K562 (cell line): ENCODE measurements around the gene WRAP53. TPM values are rescaled to one million over a fixed set of nuclear protein-coding genes. Genes with fewer than 3 reads are reported as not detected.

Source experiments
- FOXK2 ChIP-seq, 2 experiments: fragments of 450-650 bp; IDR thresholded peaks in 1 of 2; conservative IDR thresholded peaks in 1 of 2; 2 replicates each; pipeline ENCODE4 v1.6.1; 2016; ENCODE audit warnings: low read depth in 2 of 2, mild to moderate bottlenecking in 1 of 2
- GATA2 ChIP-seq: sonication (generic); formaldehyde crosslinking; IDR thresholded peaks from 2 replicates; pipeline ENCODE4 v1.4.0; 2020; ENCODE audit warnings: mild to moderate bottlenecking, missing genetic modification reagents
- MAFK ChIP-seq: IDR thresholded peaks from 2 replicates; pipeline ENCODE4 v1.6.1; 2011; ENCODE audit warnings: low read length, improper control_type of control experiment
- PHF8 ChIP-seq: fragments of 200-600 bp; sonication (generic); IDR thresholded peaks from 2 replicates; pipeline ENCODE4 v1.6.1; 2012; ENCODE audit warnings: mixed run types, mild to moderate bottlenecking, inconsistent platforms, low read length, moderate library complexity, borderline replicate concordance
- RBM39 ChIP-seq: fragments of 200-400 bp; formaldehyde crosslinking; optimal IDR thresholded peaks from 2 replicates; pipeline ENCODE3; 2018; ENCODE audit warnings: low read depth, low read length
- TFAM ChIP-seq: fragments of 250-450 bp; sonication (Bioruptor Pico); conservative IDR thresholded peaks from 2 replicates; pipeline ENCODE4 v1.5.0; 2021; ENCODE audit warnings: mild to moderate bottlenecking, moderate library complexity
- polyA plus RNA-seq, 8 experiments: library from polyadenylated mRNA; depleted of rRNA in 4 of 8; stranded (reverse) in 5 of 8; unstranded in 3 of 8; fragments of >200 nt; fragmentation: Nextera tagmentation in 2 of 8; fragmentation: Illumina TruSeq in 1 of 8; extraction: Ambion mirVana in 2 of 8; extraction: Trizol in 1 of 8; gene quantifications; 2 replicates each; pipeline versions ENCODE4 v1.2.1 to v1.2.3, GENCODE V29; 2011 to 2014; ENCODE audit warnings: inconsistent platforms in 1 of 8, missing spikeins in 1 of 8
- total RNA-seq, 7 experiments: library from RNA; depleted of rRNA in 6 of 7; stranded (reverse); fragments of >200 nt in 6 of 7; fragmentation: Illumina TruSeq in 2 of 7; extraction: Trizol in 2 of 7; gene quantifications; 2 replicates each; pipeline versions ENCODE4 v1.2.1 to v1.2.3, GENCODE V29; 2011 to 2021; ENCODE audit warnings: low replicate concordance in 1 of 7
- TF ChIP-seq, protein P1 (sequence below): fragments of 450-650 bp; formaldehyde crosslinking; IDR thresholded peaks from 2 replicates; pipeline ENCODE4 v1.4.0; 2022; ENCODE audit warnings: missing genetic modification characterization
- TF ChIP-seq, protein P2 (sequence below): sonication (generic); formaldehyde crosslinking; IDR thresholded peaks from 2 replicates; pipeline ENCODE4 v1.8.0; 2022; ENCODE audit warnings: missing genetic modification reagents, mild to moderate bottlenecking, borderline replicate concordance

WRAP53 gene
- total and polyA plus RNA-seq, 9 of the 15 experiments (the other 6 are each of a cell fraction or from before 2014, with no cell fraction given): 0.72 to 18.2 (median 13.4) TPM

DNA sequence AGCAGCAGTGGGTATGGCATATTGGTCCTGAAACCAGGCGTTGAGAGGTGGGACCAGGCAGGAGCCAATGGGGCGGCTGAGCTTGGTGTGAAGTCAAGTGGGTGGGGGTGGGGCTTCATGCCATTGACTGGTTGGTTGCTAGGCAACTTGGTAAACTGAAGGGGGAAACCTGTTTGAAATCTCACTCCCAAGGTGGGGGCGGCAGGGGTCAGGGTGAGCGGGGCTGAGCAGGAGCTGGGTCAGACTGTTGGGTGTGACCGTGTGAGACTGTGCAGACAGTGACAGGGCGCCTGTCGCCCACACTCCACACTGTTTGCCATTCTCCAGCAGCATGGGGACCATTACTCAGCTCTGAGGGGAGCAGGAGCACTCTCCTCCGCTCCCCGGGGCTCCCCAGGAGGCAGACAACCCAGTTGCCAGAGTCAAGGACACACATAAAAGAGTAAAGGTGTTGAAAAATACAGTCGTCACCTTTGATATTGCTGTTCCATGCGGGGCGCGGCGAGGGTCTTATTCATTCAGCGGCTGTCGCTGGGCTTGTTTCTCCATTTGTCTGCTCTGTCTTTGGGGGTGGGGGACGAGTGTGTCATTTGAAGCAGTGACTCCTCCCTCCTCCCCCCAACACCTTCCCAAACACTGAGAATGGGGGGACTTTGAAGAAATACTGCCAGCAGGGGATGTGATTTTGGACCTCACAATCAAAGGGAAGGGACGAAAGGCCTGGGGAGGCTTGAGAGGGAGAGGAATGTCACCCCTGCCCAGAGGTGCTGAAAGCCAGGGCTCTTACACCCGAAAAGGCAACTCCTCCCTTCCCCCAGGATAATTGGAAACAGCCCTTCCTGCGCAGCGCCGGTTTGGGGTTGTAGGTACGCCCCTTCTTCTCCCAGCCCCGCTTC is 15.6 kb downstream of the WRAP53 start (continued):
- TF ChIP-seq, protein P1, sequence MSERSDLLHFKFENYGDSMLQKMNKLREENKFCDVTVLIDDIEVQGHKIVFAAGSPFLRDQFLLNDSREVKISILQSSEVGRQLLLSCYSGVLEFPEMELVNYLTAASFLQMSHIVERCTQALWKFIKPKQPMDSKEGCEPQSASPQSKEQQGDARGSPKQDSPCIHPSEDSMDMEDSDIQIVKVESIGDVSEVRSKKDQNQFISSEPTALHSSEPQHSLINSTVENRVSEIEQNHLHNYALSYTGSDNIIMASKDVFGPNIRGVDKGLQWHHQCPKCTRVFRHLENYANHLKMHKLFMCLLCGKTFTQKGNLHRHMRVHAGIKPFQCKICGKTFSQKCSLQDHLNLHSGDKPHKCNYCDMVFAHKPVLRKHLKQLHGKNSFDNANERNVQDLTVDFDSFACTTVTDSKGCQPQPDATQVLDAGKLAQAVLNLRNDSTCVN (CRISPR knock-in tag): no peak
- TF ChIP-seq, protein P2, sequence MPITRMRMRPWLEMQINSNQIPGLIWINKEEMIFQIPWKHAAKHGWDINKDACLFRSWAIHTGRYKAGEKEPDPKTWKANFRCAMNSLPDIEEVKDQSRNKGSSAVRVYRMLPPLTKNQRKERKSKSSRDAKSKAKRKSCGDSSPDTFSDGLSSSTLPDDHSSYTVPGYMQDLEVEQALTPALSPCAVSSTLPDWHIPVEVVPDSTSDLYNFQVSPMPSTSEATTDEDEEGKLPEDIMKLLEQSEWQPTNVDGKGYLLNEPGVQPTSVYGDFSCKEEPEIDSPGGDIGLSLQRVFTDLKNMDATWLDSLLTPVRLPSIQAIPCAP (CRISPR knock-in tag): no peak
- no peak for TF ChIP-seq FOXK2 (conservative IDR thresholded peaks at IDR 0.05 in 1 of 2, IDR thresholded peaks at IDR 0.05 in 1 of 2; ENCODE audit: low read depth in 2 of 2)
- no peak for TF ChIP-seq PHF8
- TF ChIP-seq TFAM (CRISPR knock-in tag): no peak
- TF ChIP-seq MAFK: no peak
- TF ChIP-seq GATA2 (CRISPR knock-in tag): no peak
- no peak for TF ChIP-seq RBM39
- TF ChIP-seq, all 486 proteins: peak for 4
